Mucosa of rectum (tissue), 2 donors: ENCODE data around the gene RCN1.

Experiments used
- H3K27ac ChIP-seq, 2 donors: one replicate each; pipeline ENCODE4 v1.7.0; 2013; ENCODE audit warnings: inconsistent platforms in 2 of 2, low read depth in 2 of 2, low read length in 2 of 2
- H3K27me3 ChIP-seq, 2 donors: one replicate each; pipeline ENCODE4 v1.7.0; 2013; ENCODE audit warnings: low read length in 2 of 2; ENCODE audit not compliant: control insufficient read depth in 2 of 2, insufficient read depth in 2 of 2
- H3K36me3 ChIP-seq, 2 donors: one replicate each; pipeline ENCODE4 v1.7.0; 2013; ENCODE audit warnings: low read length in 2 of 2; ENCODE audit not compliant: control insufficient read depth in 2 of 2, insufficient read depth in 2 of 2
- H3K4me1 ChIP-seq, 2 donors: one replicate each; pipeline ENCODE4 v1.7.0; 2013; ENCODE audit warnings: low read length in 2 of 2, mild to moderate bottlenecking in 1 of 2; ENCODE audit not compliant: control insufficient read depth in 2 of 2, insufficient read depth in 2 of 2
- H3K4me3 ChIP-seq, 2 donors: one replicate each; pipeline ENCODE4 v1.7.0; 2013; ENCODE audit warnings: low read length in 2 of 2
- H3K9ac ChIP-seq, 2 donors: one replicate each; pipeline ENCODE4 v1.7.0; 2013; ENCODE audit warnings: low read length in 2 of 2, low read depth in 1 of 2, mild to moderate bottlenecking in 1 of 2
- H3K9me3 ChIP-seq, 2 donors: one replicate each; pipeline ENCODE4 v1.7.0; 2013; ENCODE audit warnings: low read length in 2 of 2; ENCODE audit not compliant: control insufficient read depth in 2 of 2
- donor health status: healthy.
- donor health status: Normal muscosa, but diverticular disease.

The RCN1 gene

DNA sequence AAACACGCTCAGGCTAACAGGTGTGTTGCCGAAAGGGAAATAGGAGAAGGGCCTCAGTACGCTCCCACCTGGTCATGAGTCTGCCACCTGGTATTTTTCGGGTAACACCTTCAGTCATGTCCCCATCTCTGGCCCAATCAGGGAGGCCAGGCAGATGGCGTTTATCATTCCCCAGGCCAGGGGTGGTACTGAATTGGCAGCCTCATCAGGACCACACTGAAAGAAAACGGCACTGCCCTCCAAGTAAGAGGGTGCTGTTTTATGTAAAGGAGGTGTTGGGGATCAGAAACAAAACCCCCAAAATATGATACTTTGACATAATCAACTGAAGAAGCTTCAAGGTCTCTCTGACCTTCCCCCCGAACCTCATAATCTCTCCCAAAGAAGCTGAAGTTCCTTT, 58.9 kb downstream of the RCN1 start:
- Histone ChIP-seq H3K4me3 (no peak overlapping the region), H3K9me3 (no peaks in the 10 kb centered on the region), H3K27ac (no peak overlapping the region), H3K9ac (no peak overlapping the region), H3K27me3 (no peaks in the 10 kb centered on the region), H3K4me1 (peaks cover 0 to 7% of the 10 kb centered on the region in 2 donors), H3K36me3 (no peaks in the 10 kb centered on the region)

DNA sequence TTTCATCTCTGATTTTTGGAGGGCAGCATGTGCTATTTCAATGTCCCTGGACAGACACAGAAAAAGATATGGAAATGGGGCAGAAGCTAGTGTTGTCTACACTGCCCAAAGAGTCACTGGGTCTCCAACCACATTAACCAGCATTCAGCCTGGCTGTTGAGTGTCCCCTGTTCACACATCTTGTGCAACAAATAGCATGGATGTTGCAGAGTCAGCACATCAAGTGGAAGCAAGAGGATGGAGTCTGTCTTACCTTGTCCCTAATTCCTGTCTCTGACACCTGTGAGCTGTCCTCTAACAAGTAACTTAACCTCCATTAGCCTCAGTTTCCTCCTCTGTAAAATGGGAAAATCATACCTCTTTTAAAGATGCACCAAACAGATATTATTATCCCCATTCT, 60.2 kb downstream of the RCN1 start:
- Histone ChIP-seq H3K27me3 (no peaks in the 10 kb centered on the region), H3K9me3 (no peaks in the 10 kb centered on the region), H3K36me3 (no peaks in the 10 kb centered on the region), H3K4me1 (no peaks in the 10 kb centered on the region), H3K9ac (no peak overlapping the region), H3K4me3 (no peak overlapping the region), H3K27ac (no peak overlapping the region)

DNA sequence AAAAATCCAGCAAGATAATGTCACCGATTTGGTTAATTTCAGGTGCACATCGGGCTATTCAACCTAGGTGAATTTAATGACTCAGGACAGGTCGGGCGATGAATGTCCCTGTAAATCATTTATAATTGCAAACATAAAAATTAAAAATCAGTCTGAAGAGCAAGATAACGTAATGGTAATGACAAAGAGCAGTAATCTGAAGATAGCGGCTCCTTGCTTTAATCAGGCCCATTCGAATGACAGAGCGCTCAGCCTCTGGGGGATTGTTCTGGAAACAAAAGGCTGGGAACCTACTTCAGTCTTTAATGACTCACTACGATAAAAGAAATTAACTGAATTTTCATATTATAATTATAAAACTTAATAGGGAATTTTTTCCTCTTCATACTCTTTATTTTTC, 61.3 kb downstream of the RCN1 start:
- Histone ChIP-seq H3K9ac (no peak overlapping the region), H3K9me3 (no peaks in the 10 kb centered on the region), H3K4me1 (no peaks in the 10 kb centered on the region), H3K27ac (no peak overlapping the region), H3K27me3 (no peaks in the 10 kb centered on the region), H3K36me3 (no peaks in the 10 kb centered on the region), H3K4me3 (no peak overlapping the region)

- no peak overlapping the region for H3K4me3 ChIP-seq
Observed at GRCh38 chr11:32152821-32153220, 61.9 kb downstream of the RCN1 start.

DNA sequence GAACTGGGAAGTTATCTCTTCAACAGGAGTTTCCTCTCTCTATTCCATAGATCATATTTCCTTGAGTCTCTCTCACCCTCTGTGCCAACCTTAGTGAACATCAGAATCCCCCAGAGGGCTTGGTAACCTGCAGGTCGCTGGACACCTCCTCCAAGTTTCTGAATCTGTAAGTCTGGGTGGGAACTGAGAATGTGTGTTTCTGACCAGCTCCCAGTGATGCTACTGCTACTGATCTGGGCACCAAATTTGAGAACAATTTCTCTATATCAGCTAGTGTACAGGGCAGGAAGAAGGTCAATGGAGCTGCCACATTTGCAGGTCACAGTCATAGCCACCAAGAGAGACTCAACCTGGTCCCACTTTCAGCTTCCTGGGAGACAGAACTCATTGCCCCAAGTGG, 62.9 kb downstream of the RCN1 start:
- Histone ChIP-seq H3K36me3 (no peaks in the 10 kb centered on the region), H3K27me3 (no peaks in the 10 kb centered on the region), H3K9ac (no peak overlapping the region), H3K4me3 (no peak overlapping the region), H3K9me3 (no peaks in the 10 kb centered on the region), H3K4me1 (no peaks in the 10 kb centered on the region), H3K27ac (no peak overlapping the region)

More at GRCh38 chr11:32152821-32153220, 61.9 kb downstream of the RCN1 start:
- Histone ChIP-seq H3K27ac (no peak overlapping the region), H3K4me1 (no peaks in the 10 kb centered on the region), H3K9me3 (no peaks in the 10 kb centered on the region), H3K36me3 (no peaks in the 10 kb centered on the region), H3K9ac (no peak overlapping the region), H3K27me3 (no peaks in the 10 kb centered on the region)

GRCh38 chr11:32154275-32154674, 63.4 kb downstream of the RCN1 start:
- no peaks in the 10 kb centered on the region for H3K36me3 ChIP-seq
- no peaks in the 10 kb centered on the region for H3K27me3 ChIP-seq
- no peak overlapping the region for H3K27ac ChIP-seq
- no peaks in the 10 kb centered on the region for H3K9me3 ChIP-seq
- no peaks in the 10 kb centered on the region for H3K4me1 ChIP-seq
- no peak overlapping the region for H3K9ac ChIP-seq
- no peak overlapping the region for H3K4me3 ChIP-seq
